ENCODE data around the gene KRT84. TPM values are rescaled to one million over a fixed set of nuclear protein-coding genes. Genes with fewer than 3 reads are reported as not detected.

Gene KRT84
- total RNA-seq, 1 donor from 2014 or later, result not detected

- H3K27me3 ChIP-seq (ENCODE audit: control insufficient read depth, insufficient read depth, low read length), result peaks cover 8% of the 10 kb centered on the region
- no peak for TF ChIP-seq CTCF (IDR thresholded peaks at IDR 0.05; ENCODE audit: insufficient read depth, low read length, poor library complexity, severe bottlenecking)
- DNase-seq (ENCODE audit: low read depth), result no peak
- H3K4me3 ChIP-seq (ENCODE audit: low read depth, low read length), result no peak within 1 kb of the TSS
- H3K36me3 ChIP-seq (ENCODE audit: control insufficient read depth, insufficient read depth, low read length), result no peaks in the 10 kb centered on the region
Measured at GRCh38 chr12:52405922-52406385, 20.5 kb upstream of the KRT84 start, which contains the start of gene KRT82. Gene KRT82, minus strand, starts transcription at chr12:52406335. Its CDS starts 58 bp downstream, at chr12:52406277.

GRCh38 chr12:52404951-52405350 is 19.5 kb upstream of the KRT84 start:
- Histone ChIP-seq H3K36me3 (ENCODE audit: control insufficient read depth, insufficient read depth, low read length) (no peaks in the 10 kb centered on the region), H3K4me3 (ENCODE audit: low read depth, low read length) (no peak overlapping the region), H3K27me3 (ENCODE audit: control insufficient read depth, insufficient read depth, low read length) (peaks cover 8% of the 10 kb centered on the region)
- DNase-seq (ENCODE audit: low read depth), result no peak
- TF ChIP-seq CTCF (IDR thresholded peaks at IDR 0.05; ENCODE audit: insufficient read depth, low read length, poor library complexity, severe bottlenecking), result no peak

- no peak for TF ChIP-seq CTCF (IDR thresholded peaks at IDR 0.05; ENCODE audit: insufficient read depth, low read length, poor library complexity, severe bottlenecking)
- DNase-seq (ENCODE audit: low read depth), result no peak
- no peak overlapping the region for H3K4me3 ChIP-seq (ENCODE audit: low read depth, low read length)
- H3K27me3 ChIP-seq (ENCODE audit: control insufficient read depth, insufficient read depth, low read length), result peaks cover 13% of the 10 kb centered on the region
- no peaks in the 10 kb centered on the region for H3K36me3 ChIP-seq (ENCODE audit: control insufficient read depth, insufficient read depth, low read length)
Measured at GRCh38 chr12:52403561-52403960, 18.1 kb upstream of the KRT84 start.

- no peak for DNase-seq (ENCODE audit: low read depth)
- TF ChIP-seq CTCF (IDR thresholded peaks at IDR 0.05; ENCODE audit: insufficient read depth, low read length, poor library complexity, severe bottlenecking), result no peak
- Histone ChIP-seq H3K36me3 (ENCODE audit: control insufficient read depth, insufficient read depth, low read length) (no peaks in the 10 kb centered on the region), H3K4me3 (ENCODE audit: low read depth, low read length) (no peak overlapping the region), H3K27me3 (ENCODE audit: control insufficient read depth, insufficient read depth, low read length) (peaks cover 14% of the 10 kb centered on the region)
Measured at GRCh38 chr12:52402873-52403540, 17.6 kb upstream of the KRT84 start.

- DNase-seq (ENCODE audit: low read depth), result no peak
Measured at GRCh38 chr12:52402377-52402776, 16.9 kb upstream of the KRT84 start.

More at GRCh38 chr12:52402377-52402776, 16.9 kb upstream of the KRT84 start:
- Histone ChIP-seq H3K27me3 (ENCODE audit: control insufficient read depth, insufficient read depth, low read length) (peaks cover 14% of the 10 kb centered on the region), H3K4me3 (ENCODE audit: low read depth, low read length) (no peak overlapping the region), H3K36me3 (ENCODE audit: control insufficient read depth, insufficient read depth, low read length) (no peaks in the 10 kb centered on the region)
- TF ChIP-seq CTCF (IDR thresholded peaks at IDR 0.05; ENCODE audit: insufficient read depth, low read length, poor library complexity, severe bottlenecking), result no peak

Data from kidney epithelial cell (primary cell).